HG02571 (cell line): ENCODE measurements around the gene VGLL4.

ENCODE experiments used
- ATAC-seq: cut with Tn5 transposase; IDR thresholded peaks from one replicate; pipeline ENCODE4 v1.9.1; 2021; ENCODE audit warnings: mild to moderate bottlenecking, moderate library complexity; ENCODE audit not compliant: unreplicated experiment

VGLL4 gene

DNA sequence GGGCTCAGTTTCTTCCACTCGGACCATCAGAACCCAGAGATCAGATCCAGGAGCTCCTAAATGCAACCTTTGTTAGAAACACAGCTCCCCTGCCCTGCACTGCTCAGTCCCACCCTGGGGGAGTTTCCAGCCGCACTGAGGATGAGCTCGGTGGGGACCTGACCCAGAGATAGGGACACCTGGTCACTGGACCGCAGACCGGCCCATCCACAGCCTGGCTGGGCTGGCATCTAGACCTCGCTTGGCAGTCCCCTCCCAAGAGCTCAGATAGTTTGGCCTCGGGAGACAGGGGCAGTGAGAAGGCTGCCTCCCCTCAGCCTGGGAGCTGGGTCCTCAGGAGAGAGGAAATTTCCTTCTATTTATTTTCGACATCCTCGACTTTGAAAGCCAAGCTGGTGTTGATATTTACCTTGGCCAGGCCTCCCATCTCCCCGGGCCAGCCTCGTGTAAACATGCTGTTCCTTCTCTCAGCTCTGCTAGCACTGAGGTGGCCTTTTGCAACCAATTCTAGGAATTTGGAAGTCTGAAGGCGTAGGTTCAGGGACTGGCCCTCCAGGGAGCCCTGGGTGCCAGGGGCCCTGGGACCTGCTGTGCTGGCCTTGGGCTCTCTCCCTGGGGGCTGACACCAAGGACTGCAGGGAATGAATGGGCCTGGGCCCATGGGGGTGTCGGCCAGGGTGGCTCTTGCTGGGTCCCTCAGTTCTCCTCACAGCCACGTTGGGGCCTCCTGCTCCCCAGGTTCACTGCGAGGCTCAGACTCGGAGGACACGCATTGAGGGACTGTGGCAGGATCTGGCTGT lies 90.1 kb downstream of the VGLL4 start:
- ATAC-seq = no peak

DNA sequence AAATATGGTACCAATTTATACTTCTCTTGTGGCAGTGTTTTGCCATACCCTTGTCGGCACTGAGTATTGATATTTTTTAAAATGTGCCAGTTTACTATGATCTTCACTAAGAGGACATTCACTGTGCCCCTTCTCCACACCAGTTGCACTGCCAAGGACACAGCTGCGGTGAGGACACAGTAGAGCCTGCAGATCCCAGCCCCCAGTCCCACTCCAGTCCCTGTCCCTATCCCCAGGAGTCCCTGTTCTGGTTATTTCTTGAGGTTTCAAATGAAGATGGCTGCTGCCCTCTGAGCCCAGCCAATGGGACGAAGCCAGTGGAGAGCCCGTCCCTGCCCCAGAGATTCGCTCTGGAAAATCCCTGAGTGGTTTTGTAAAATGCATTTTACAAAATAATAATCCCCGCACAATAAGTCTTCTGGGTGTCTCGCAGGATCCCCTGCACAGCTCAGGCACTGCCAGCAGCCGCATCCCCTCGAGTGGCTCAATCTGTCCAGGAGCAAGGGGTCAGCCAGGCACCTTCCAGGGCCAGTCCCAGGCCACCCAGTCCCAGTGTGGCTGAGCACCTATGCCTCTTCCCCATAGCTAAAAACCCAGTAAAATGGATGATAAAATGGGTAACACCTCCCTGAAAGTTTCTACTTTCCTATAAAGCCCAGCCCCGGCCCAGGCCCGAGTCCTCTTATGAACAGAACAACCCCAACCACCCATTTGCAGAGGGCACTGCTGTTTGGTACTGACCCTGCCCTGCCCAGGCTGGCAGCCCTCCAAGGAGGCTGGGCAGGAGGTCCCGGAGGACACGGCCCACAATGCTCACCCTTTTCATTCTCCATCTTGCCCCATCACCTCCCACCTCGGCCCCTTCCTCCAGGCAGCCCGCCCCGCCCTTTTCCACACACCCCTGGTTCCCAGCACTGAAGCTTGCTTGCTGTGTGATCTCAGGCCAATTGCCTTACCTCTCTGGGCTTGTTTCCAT lies 91.1 kb downstream of the VGLL4 start:
- ATAC-seq = no peak

DNA sequence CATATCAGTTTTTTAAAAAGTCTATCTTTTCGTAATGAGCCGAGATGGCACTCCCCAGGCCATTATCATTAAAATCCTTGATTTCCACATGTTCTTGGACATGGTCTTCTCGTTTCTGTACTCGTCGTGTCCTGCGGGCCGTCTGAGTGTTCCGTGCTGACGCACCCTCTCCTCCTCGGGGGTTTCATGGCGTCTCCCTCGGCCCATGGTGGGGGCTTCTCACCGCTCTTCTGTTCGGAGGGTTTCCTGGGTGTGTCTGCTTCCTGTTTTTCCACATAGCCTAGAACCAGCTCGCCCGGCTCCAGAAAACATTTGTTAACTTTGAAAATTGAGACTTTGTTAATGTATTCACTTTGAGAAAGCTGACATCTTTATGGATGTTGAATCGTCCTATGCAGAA lies 92.7 kb downstream of the VGLL4 start:
- ATAC-seq = no peak

GRCh38 chr3:11549580-11550140 lies 94.1 kb downstream of the VGLL4 start:
- ATAC-seq = no peak

GRCh38 chr3:11548721-11549131 lies 95.0 kb downstream of the VGLL4 start:
- ATAC-seq = no peak

DNA sequence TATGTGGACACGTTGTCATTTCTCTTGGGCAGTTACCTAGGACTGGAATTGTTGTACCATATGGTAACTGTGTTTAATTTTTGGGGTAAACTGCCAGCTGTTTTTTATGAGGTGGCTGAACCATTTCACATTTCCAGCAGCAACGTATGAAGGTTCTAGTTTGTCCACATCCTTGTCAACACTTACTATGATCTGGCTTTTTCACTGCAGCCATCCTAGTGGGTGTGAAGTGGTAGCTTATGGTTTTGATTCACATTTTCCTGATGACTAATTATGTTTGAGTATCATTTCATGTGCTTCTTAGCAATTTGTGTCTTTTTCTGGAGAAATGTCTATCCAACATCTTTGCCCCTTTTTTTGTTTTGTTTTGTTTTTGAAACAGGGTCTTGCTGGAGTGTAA lies 96.2 kb downstream of the VGLL4 start:
- ATAC-seq = no peak

- no peak for ATAC-seq
Measured at GRCh38 chr3:11546657-11547302, 96.9 kb downstream of the VGLL4 start.

- no peak for ATAC-seq
Measured at GRCh38 chr3:11545186-11545851, 98.4 kb downstream of the VGLL4 start.

- ATAC-seq = no peak
Measured at GRCh38 chr3:11544412-11545181, 99.1 kb downstream of the VGLL4 start.

DNA sequence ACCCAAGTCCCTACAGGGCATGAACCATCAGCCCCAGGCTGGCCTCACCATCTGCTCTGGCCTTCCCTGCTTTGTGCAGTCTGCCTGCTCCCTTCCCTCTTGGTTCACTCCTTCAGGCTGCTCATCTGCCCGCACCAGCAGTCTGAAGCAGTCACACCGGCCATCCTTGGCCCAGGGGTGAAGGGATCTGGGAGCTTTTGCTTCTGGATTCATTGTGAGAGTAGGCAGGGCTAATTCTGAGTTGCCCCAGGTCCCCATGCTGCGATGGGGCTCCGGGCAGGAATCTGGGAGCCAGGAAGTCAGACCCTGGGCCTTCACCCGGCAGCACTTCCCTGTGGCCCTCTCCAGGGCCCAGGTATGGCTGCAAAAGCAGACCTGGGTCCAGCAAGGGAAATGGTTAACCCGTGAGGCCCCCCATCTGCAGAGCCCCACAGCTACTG lies 99.7 kb downstream of the VGLL4 start:
- no peak for ATAC-seq

GRCh38 chr3:11543141-11543947 lies 100.4 kb downstream of the VGLL4 start:
- ATAC-seq = no peak

DNA sequence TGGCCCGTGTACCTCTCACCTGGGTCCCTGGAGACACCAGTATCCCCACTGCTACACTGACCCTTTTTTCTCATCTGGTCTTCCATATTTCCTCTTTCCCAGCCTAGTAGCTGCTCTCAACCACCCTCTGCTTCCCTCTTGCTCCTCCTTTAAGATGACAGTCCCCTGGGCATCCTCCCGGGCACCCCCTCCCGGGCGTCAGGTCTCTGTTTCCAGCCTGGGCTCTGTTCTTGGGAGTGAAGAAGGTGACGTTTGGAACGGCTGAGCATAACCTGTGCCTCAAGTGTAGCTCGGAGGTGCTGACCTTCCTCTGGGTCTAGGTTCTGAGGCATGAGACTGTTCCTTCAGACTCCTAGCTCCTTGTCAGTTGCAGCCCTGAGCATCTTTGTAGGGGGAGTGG lies 101.2 kb downstream of the VGLL4 start:
- ATAC-seq = no peak

GRCh38 chr3:11541321-11542303 lies 102.1 kb downstream of the VGLL4 start:
- ATAC-seq = no peak

- no peak for ATAC-seq
Measured at GRCh38 chr3:11539677-11540076, 104.0 kb downstream of the VGLL4 start.

- no peak for ATAC-seq
Measured at GRCh38 chr3:11539218-11539617, 104.5 kb downstream of the VGLL4 start.

GRCh38 chr3:11538581-11538980 lies 105.1 kb downstream of the VGLL4 start:
- ATAC-seq = no peak

DNA sequence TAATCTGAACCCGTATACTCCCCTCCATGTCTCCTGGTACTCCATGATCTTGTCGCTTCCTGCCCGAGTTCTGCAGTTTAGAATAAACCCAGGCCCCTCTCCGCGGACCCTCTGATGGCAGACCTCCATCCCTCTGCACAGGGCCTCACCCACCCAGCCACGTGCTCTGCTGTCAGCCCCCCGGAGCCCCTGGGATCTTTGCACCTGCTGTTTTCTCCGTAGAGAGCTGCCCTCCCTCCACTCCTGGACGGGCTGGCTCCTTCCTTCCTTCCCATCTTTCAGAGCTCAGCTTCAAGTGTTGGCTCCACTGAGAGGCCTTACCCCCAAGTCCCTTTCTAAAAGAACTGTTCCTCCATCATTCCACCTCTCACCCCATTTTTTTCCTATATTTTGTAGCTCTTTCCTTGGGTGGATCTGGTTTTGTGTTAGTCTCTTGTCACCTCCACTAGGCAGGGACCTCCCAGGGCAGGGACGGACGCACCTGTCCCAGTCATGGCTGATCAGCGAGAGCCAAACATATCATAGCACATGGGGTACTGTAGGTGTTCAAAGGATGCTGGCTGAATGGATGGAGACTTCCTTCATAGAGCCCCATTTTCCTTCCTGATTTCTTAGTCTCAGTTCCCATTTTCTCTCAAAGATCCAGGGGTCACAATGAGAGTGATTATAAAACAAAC lies 106.6 kb downstream of the VGLL4 start:
- no peak for ATAC-seq
